C4-2B (cell line): ENCODE measurements around the gene LMAN1L.

Experiments used
- H3K27ac ChIP-seq: fragments of 450-650 bp; 2 replicates; pipeline ENCODE4 v1.5.1; 2017
- ZFX ChIP-seq: fragments of 450-650 bp; IDR thresholded peaks from 2 replicates; pipeline ENCODE4 v1.6.1; 2017
- TF ChIP-seq, protein P1 (sequence below): fragments of 450-650 bp; conservative IDR thresholded peaks from 2 replicates; pipeline ENCODE4 v1.5.1; 2017; ENCODE audit warnings: mild to moderate bottlenecking

The LMAN1L gene

GRCh38 chr15:74812533-74812932 lies at the start of gene LMAN1L:
Gene LMAN1L (plus strand): TSS chr15:74812835. CDS start chr15:74812855, 20 bp downstream.
- TF ChIP-seq ZFX, result no peak
- TF ChIP-seq, protein P1, sequence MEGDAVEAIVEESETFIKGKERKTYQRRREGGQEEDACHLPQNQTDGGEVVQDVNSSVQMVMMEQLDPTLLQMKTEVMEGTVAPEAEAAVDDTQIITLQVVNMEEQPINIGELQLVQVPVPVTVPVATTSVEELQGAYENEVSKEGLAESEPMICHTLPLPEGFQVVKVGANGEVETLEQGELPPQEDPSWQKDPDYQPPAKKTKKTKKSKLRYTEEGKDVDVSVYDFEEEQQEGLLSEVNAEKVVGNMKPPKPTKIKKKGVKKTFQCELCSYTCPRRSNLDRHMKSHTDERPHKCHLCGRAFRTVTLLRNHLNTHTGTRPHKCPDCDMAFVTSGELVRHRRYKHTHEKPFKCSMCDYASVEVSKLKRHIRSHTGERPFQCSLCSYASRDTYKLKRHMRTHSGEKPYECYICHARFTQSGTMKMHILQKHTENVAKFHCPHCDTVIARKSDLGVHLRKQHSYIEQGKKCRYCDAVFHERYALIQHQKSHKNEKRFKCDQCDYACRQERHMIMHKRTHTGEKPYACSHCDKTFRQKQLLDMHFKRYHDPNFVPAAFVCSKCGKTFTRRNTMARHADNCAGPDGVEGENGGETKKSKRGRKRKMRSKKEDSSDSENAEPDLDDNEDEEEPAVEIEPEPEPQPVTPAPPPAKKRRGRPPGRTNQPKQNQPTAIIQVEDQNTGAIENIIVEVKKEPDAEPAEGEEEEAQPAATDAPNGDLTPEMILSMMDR, result no peak
- peak within 1 kb of the TSS; percentile 81 for H3K27ac ChIP-seq

DNA sequence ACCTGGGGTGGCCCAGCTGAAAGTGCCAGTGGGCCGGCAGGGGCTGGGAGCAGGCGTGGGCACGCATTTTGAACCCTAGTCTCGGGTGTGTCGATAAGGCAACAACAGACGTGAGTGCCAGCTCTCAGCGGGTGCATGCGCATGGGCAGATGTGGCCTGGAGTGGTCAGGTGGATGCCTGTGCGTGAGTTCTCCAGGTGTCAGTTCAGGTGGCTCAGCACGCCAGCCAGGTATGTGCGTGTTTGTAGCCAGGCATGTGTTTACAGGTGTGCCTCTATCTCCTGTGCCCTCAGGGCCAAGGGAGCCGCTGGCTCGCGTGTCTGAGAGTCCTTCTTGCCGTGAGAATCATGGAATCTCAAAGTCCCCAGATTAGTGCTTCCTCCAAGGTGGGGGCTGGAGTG lies 49.2 kb upstream of the LMAN1L start:
- no peak overlapping the region for H3K27ac ChIP-seq
- no peak for TF ChIP-seq ZFX
- TF ChIP-seq, protein P1, result no peak

DNA sequence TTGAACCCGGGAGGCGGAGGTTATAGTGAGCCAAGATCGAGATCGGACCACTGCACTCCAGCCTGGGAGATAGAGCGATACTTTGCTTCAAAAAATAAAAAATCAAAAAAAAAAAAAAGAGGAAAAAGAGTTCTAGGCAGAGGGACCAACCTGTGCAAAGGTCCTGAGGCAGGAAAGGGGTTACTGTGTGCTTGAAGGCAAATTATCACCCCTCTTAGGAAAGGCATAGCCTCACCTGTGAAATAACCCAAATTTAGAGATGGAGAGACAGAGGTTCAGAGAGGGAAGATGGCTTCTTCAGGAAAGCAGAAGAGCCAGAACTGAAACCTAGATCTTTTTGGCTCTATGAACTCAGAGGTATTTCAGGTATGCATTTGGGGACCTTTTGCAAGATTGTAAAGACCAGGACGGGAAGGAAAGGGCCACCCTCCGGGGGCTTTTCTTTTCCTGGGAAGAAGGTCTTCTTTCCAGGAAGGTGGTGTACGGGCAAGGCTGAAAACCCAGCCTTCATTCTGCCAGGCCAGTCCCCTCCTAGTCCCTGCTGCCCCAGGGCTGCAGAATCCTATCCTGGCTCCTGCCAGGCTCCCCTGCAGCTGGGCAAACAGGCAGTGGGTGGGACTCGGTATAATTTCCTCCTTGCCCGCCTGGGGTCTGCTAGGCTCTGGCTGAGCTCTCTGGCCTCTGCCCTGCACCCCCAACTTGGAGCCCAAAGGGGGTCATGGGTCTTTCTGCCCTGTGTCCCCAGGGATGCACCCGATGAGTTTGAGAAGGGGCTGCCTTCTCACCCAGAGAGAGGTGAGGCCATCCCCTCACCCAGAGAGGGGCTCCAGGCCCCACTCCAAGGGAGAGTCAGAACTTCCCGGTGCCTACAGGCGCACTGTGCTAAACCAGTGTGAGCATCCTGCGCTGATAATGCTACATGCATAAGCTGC lies 45.2 kb upstream of the LMAN1L start:
- no peak overlapping the region for H3K27ac ChIP-seq
- TF ChIP-seq, protein P1, result no peak
- no peak for TF ChIP-seq ZFX

DNA sequence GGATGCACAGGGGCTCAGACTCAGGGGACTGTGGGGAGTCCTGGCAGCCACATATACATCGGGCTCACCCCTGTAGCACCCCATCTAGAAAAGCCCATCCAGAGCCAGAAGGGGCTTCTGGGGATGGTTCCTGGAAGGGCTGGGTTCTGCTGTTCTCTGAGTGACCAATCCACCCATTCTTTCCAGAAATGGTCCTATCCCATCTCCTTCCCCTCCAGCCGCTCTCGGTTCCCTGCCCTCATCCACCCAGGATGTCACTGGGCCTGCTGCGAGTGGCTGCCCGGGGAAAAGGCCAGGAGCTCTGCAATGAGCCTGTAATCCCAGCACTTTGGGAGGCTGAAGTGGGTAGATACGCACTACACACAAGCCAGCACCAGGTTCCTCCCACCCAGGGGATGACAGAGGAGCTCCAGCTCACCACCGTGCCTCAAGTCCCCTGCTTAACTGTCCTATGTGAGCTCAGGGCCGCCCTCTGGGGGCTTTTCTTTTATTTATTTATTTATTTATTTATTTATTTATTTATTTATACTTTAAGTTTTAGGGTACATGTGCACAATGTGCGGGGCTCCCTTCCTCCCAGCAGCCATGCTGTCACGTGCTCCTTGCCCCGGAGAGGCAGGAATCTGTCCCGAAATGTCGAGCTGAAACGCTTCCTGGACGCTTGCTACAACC lies 44.4 kb upstream of the LMAN1L start:
- no peak for TF ChIP-seq ZFX
- TF ChIP-seq, protein P1, result no peak
- H3K27ac ChIP-seq, result no peak overlapping the region

DNA sequence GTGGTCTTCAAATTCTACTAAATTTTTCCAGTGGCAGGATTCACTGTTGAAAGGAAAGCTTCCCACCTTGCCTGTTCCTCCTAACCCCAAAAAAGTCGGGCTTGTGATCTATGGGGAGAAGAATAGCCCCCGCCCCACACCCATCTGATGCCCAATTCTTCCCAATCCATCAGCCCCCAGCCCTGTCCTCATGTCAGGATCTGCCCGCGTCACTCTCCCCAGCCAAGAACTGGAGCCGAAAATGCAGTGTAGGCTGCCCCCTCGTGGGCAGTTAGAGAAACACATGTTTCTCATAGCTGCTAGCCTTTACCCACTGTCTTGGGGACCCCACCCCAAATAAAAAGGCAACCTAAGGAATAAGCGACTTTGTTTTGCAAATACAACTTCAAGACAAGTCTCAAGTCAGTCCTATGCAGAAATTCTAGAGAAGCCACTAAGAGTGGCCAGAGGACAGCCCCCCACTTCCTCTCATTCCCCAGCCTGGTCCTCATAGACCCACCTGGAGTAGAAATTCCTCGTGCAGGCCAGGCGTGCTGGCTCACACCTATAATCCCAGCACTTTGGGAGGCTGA lies 43.8 kb upstream of the LMAN1L start:
- TF ChIP-seq ZFX, result no peak
- TF ChIP-seq, protein P1, result peak; percentile 90
- no peak overlapping the region for H3K27ac ChIP-seq

GRCh38 chr15:74769463-74770025 lies 43.1 kb upstream of the LMAN1L start:
- TF ChIP-seq, protein P1, result no peak
- TF ChIP-seq ZFX, result no peak
- no peak overlapping the region for H3K27ac ChIP-seq
